Measurements from ENCODE around the gene TOR4A.

TOR4A gene

GRCh38 chr9:137272241-137273094 is 5.1 kb upstream of the TOR4A start:
- peak overlapping the region; percentile 99 for H3K27ac ChIP-seq
- TF ChIP-seq CTCF (conservative IDR thresholded peaks at IDR 0.05) = no peak

GRCh38 chr9:137273095-137273490 is 4.4 kb upstream of the TOR4A start:
- TF ChIP-seq CTCF (conservative IDR thresholded peaks at IDR 0.05) = no peak
- H3K27ac ChIP-seq = peak overlapping the region; percentile 99

- peak overlapping the region; percentile 99 for H3K27ac ChIP-seq
- TF ChIP-seq CTCF (conservative IDR thresholded peaks at IDR 0.05) = no peak
Measured at GRCh38 chr9:137273611-137274320, 3.8 kb upstream of the TOR4A start.

GRCh38 chr9:137275203-137275587 is 2.3 kb upstream of the TOR4A start:
- H3K27ac ChIP-seq = peak overlapping the region; percentile 19; the same call in 1 of the 2 replicates

GRCh38 chr9:137275588-137276472 is 1.7 kb upstream of the TOR4A start:
- TF ChIP-seq CTCF (conservative IDR thresholded peaks at IDR 0.05) = no peak
- peak overlapping the region; percentile 19; the same call in 1 of the 2 replicates for H3K27ac ChIP-seq

More at GRCh38 chr9:137275203-137275587, 2.3 kb upstream of the TOR4A start:
- no peak for TF ChIP-seq CTCF (conservative IDR thresholded peaks at IDR 0.05)

- TF ChIP-seq CTCF (conservative IDR thresholded peaks at IDR 0.05) = no peak
- no peak overlapping the region for H3K27ac ChIP-seq
Measured at GRCh38 chr9:137276473-137277328, 825 bp upstream of the TOR4A start.
